ENCODE data around the gene TAS1R3. TPM values are rescaled to one million over a fixed set of nuclear protein-coding genes. Genes with fewer than 3 reads are reported as not detected.

TAS1R3 gene
- total RNA-seq, 1 experiment from 2014 or later, result 0.28 TPM

GRCh38 chr1:1357871-1358432 is 26.9 kb downstream of the TAS1R3 start:
- Histone ChIP-seq H2BK20ac (ENCODE audit: low read depth, low read length, poor library complexity, severe bottlenecking) (no peak overlapping the region), H3K9ac (ENCODE audit: extremely low read depth, insufficient read length, low read length) (no peak overlapping the region), H3T11ph (ENCODE audit: low read length) (no peak overlapping the region), H3K56ac (ENCODE audit: insufficient read length, low read depth, low read length) (no peak overlapping the region), H4K5ac (ENCODE audit: insufficient read length, low read depth, low read length) (no peak overlapping the region), H2BK5ac (ENCODE audit: insufficient read length, low read length) (no peak overlapping the region), H2AFZ (ENCODE audit: low read length) (no peak overlapping the region), H3K4me2 (ENCODE audit: insufficient read depth, insufficient read length, low read length) (no peak overlapping the region), H3K79me2 (ENCODE audit: insufficient read depth, low read length) (no peaks in the 10 kb centered on the region), H3K27me3 (ENCODE audit: insufficient read depth, low read length) (peaks cover 4% of the 10 kb centered on the region; the same call in 1 of the 2 replicates), H2BK15ac (ENCODE audit: low read depth, low read length) (no peak overlapping the region), H3K18ac (ENCODE audit: insufficient read length, low read depth, low read length) (peak overlapping the region; percentile 36), H3K27ac (ENCODE audit: insufficient read length, low read depth, low read length) (no peak overlapping the region), H2BK12ac (ENCODE audit: insufficient read length, low read depth, low read length) (no peak overlapping the region), H2BK120ac (ENCODE audit: low read depth, low read length, poor library complexity, severe bottlenecking) (no peak overlapping the region), H3K79me1 (ENCODE audit: insufficient read depth, low read depth, low read length, poor library complexity, severe bottlenecking) (no peaks in the 10 kb centered on the region), H3K9me3 (ENCODE audit: control insufficient read depth, low read depth, low read length) (no peaks in the 10 kb centered on the region), H4K91ac (ENCODE audit: insufficient read length, low read depth, low read length) (no peak overlapping the region), H3K23me2 (ENCODE audit: insufficient read length, low read depth, low read length, poor library complexity, severe bottlenecking) (peaks cover 7% of the 10 kb centered on the region), H2AK5ac (ENCODE audit: insufficient read length, low read length) (no peak overlapping the region), H4K20me1 (ENCODE audit: control insufficient read depth, insufficient read depth, insufficient read length) (no peaks in the 10 kb centered on the region), H3K4me1 (ENCODE audit: insufficient read depth, low read length) (peaks cover 2% of the 10 kb centered on the region; the same call in 1 of the 2 replicates), H3K14ac (ENCODE audit: insufficient read depth, low read length) (peak overlapping the region; percentile 59; the same call in 1 of the 2 replicates), H3K23ac (ENCODE audit: insufficient read length, low read depth, low read length) (no peak overlapping the region), H3K4ac (ENCODE audit: low read depth, low read length) (no peak overlapping the region), H4K8ac (replicated peaks; ENCODE audit: insufficient read length, low read depth, low read length) (no peak overlapping the region)
- no peak for DNase-seq
- no CpG with 5 or more reads among the region's 18 CpGs for WGBS (ENCODE audit: extremely low coverage, insufficient read length, low lambda C conversion rate)
- Mint-ChIP-seq H3K27me3 (ENCODE audit: low read depth) (peaks cover 42% of the 10 kb centered on the region), H3K4me1 (peaks cover 28 to 52% of the 10 kb centered on the region in 2 experiments), H3K36me3 (ENCODE audit: insufficient read depth in 1 of 3, low read depth in 3 of 3) (no peaks in the 10 kb centered on the region), H3K4me3 (peak overlapping the region in 1 of 2 experiments; percentile 42; a peak in 3 of 5 replicates), H3K27ac (peak overlapping the region in 1 of 3 experiments; percentile 28; a peak in 3 of 7 replicates), H3K9me3 (no peaks in the 10 kb centered on the region; a peak in 2 of 5 replicates)
- TF ChIP-seq, protein P1, sequence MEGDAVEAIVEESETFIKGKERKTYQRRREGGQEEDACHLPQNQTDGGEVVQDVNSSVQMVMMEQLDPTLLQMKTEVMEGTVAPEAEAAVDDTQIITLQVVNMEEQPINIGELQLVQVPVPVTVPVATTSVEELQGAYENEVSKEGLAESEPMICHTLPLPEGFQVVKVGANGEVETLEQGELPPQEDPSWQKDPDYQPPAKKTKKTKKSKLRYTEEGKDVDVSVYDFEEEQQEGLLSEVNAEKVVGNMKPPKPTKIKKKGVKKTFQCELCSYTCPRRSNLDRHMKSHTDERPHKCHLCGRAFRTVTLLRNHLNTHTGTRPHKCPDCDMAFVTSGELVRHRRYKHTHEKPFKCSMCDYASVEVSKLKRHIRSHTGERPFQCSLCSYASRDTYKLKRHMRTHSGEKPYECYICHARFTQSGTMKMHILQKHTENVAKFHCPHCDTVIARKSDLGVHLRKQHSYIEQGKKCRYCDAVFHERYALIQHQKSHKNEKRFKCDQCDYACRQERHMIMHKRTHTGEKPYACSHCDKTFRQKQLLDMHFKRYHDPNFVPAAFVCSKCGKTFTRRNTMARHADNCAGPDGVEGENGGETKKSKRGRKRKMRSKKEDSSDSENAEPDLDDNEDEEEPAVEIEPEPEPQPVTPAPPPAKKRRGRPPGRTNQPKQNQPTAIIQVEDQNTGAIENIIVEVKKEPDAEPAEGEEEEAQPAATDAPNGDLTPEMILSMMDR (conservative IDR thresholded peaks at IDR 0.05), result no peak
